Pulmonary artery endothelial cell (primary cell): Measurements from ENCODE around the gene PXMP4. TPM values are rescaled to one million over a fixed set of nuclear protein-coding genes. Genes with fewer than 3 reads are reported as not detected.

Experiments used
- DNase-seq: peaks from one replicate; pipeline ENCODE4 v3.0.0-alpha.2; 2011; ENCODE audit warnings: low read depth, low spot score
- total RNA-seq: library from RNA; depleted of rRNA; stranded (reverse); fragments of >200 nt; gene quantifications from 2 replicates; pipeline ENCODE4 v1.2.3, GENCODE V29; 2014

Gene PXMP4
- total RNA-seq, 1 donor from 2014 or later, result 7.1 TPM

DNA sequence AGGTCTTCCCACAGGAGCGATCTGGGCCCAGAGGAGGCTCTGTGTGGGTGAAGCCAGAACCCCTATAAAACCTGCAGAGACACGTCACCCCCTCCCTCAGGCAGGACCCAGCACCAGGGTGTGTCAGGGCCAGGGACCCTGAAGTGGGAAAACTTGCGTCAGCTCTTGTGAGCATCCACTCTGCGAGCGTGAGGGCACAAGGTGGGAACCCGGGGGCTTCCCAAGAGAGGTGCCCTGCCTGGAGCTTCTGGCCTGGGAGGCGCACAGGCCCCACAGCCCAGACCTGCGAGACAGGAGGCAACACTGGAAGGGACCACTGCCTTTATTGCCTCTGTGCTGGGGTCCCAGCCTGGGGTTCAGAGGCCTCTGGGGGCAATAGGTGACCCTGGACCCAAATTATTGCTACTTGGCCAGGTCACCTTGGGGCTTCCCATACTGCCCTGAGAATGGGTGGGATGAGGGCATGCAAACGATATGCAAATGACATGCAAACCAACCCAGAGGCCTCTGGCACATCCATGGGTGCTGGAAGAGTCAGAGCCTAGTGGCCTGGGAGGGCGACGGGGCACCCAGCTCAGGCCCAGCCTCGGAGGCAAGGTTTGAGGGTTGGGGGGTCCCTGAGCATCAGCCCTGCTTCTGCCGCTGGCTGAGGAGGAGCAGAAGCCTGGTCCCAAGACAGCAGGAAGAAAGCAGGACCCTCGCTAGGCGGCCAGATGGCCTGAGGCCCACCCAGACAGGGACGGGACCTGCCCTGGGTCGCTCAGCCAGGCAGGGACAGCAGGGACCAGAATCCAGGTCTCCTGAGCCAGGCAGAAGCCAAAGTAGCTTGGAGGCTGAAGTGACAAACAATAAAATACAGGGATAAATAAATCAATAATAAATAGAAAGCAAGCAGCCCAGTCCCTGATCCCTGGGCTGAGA, 63.1 kb downstream of the PXMP4 start:
- no peak for DNase-seq

DNA sequence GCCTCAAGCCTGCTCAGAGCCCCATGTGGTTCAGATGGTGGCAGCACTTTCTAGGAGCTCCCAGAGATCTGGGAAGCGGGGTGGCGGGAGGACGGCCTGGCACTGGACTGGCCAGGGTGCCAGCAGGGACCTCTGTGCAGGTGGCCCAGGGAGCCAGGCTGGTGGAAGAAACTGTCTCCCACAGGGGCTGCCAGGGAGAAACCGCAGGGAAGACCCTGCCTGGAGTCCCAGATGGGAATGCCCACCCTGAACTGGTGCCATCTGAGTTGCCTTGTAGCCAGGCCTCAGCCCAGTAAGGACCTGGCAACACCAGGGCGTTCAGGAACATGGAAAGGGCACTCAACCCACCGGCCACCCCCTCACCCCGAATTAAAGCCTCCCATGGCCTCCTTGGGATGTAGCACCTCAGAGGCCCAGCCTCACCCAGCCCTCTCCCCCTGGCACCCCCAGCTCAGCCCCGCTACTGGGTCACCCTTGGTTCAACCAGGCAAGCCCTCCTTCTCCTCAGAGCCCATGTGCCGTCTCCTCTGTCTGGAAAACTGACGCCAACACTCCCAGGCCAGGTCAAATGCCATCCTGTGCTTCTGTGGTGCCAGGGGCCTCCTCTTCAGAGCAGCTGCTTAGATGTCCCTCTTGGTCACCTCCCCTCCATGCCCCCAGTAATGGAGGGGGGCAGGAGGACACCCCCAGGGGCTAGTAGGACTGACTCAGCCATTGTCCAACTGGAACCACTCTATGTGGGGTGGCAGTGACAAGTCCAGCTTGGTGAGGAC, 63.9 kb downstream of the PXMP4 start:
- no peak for DNase-seq

DNA sequence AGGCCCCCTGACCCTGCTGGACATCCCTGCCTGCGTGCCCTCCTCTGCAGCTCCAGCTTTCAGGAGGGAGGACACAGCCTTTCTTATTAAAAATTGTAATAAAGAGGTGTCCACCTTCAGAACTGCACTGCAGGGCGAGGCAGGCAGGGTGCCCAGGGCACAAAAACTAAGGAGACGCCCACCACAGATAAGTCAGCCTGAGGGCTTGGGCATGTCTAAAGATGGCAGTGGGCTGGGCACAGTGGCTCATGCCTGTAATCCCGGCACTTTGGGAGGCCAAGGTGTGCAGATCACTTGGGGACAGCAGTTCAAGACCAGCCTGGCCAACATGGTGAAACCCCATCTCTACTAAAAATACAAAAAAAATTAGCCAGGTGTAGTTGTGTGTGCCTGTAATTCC, 64.9 kb downstream of the PXMP4 start:
- no peak for DNase-seq

DNA sequence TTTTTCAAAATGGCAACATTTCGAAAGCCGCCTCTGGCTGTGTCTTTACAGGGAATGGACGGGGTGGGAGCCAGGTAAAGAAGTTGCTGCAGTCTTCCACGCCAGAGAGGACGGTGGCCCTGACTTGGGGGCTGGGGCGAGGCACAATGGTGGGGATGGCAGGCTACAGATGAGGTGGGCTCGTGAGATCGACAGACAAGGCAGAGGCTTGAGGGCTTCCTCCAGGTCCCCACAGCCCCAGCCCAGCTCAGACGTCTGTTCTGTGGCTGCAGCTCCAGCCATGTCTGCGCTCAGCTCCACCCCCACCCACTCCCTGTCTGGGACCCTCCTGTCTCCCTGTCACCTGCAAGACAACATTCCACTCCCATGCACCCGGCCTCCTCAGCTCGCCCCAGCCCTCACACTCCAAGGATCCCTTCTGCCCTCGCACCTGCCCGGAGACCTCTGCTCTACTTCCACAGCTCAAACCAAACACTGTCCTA, 65.4 kb downstream of the PXMP4 start:
- DNase-seq, result no peak

DNA sequence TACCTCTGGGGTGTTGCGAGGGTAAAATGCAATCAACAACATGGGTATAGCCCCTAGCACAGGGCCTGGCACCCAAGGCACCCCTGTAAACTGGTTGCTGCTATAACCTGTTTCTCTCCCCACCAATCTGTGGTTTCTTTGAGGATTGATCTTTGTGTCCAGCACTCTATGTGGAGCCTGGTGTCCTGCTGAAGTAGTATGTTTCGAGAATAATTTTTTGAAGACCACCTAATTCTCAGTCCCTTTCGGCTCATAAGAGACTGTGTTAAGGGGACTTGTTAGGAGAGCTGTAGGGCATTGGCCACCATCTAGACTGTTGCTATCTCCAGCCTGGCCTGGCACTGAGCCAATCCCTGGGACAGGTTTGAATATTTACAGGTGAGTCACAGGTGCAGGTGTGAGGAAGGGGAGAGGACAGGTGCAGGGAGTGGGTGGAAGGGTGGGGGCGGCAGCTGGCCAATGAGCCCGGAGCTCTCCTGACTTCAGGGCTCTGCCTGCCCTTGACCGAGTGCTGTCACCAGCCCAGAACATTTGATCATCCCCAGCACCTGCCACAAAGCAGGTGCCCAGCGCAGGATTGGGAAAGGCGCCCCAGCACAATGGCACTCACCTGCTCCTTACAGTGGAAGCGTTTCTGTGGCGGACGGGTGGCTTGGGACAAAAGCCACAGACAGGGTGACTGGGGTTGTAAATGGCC, 66.1 kb downstream of the PXMP4 start:
- no peak for DNase-seq

DNA sequence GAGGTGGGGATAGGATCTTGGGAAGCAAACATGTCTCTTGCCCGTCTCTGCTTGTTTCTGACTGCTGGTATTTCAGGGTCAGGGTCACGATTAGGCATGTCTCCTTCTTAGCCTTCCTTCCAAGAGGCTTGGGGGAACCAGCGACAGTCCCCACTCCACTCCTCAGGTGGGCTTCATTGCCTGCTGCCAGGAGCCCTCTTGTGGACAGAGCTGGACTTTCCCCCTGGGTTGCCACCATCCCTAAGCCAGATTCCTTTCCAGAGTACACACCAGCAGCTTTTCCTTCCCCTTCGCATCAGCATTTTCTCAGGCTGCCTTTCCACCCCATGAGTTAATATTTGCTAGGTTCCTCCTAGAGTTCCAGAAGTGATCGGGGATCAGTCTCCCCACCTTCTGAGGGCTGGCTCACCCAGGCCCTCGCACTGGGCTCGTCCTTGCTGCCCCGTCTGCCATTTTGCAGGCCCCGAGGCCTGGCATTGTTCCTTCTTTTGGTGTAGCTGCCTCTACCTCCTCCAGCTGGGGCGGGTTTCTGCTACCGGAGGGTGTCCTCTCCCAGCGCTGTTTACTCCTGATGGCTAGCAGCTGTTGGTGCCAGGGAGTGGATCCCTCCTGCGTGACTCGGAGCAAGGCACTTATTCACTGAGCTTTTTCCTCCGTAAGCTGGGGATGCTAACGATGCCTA, 66.8 kb downstream of the PXMP4 start:
- no peak for DNase-seq

Other genes with a start within 250 kb of the PXMP4 start
- 3.0 and 4.0 TPM in 2 replicates for gene CBFA2T2, start 230.2 kb downstream of the PXMP4 start, total RNA-seq
- under 0.01 and 0.11 TPM in 2 replicates for gene C20orf144, start 58.0 kb downstream of the PXMP4 start, total RNA-seq
- 1.9 and 4.2 TPM in 2 replicates for gene ACTL10, start 53.4 kb downstream of the PXMP4 start, total RNA-seq
- gene NECAB3, start 45.9 kb downstream of the PXMP4 start, total RNA-seq, result 10.9 and 16.2 TPM in 2 replicates
- 14.1 and 24.2 TPM in 2 replicates for gene E2F1, start 33.9 kb downstream of the PXMP4 start, total RNA-seq
- 0.86 and 1.1 TPM in 2 replicates for gene ZNF341, start 11.7 kb upstream of the PXMP4 start, total RNA-seq
- 48.8 and 52.8 TPM in 2 replicates for gene CHMP4B, start 91.0 kb upstream of the PXMP4 start, total RNA-seq